Thyroid gland (tissue), 4 donors: ENCODE results near the gene SORL1.

Experiments used
- POLR2A ChIP-seq, 2 donors: fragments of 450-650 bp; IDR thresholded peaks; one replicate each; pipeline ENCODE4 v1.6.1; 2017; ENCODE audit warnings: antibody characterized with exemption in 2 of 2, mild to moderate bottlenecking in 2 of 2, moderate library complexity in 1 of 2
- TF ChIP-seq, protein P1 (sequence below), 6 experiments: fragments of 200-600 bp in 3 of 6; fragments of 450-650 bp in 3 of 6; sonication (generic) in 3 of 6; IDR thresholded peaks; one replicate each; pipeline ENCODE4 v1.5.1; 2016 to 2019; ENCODE audit warnings: antibody characterized with exemption in 6 of 6, mild to moderate bottlenecking in 2 of 6, inconsistent platforms in 1 of 6, moderate library complexity in 1 of 6

DNA sequence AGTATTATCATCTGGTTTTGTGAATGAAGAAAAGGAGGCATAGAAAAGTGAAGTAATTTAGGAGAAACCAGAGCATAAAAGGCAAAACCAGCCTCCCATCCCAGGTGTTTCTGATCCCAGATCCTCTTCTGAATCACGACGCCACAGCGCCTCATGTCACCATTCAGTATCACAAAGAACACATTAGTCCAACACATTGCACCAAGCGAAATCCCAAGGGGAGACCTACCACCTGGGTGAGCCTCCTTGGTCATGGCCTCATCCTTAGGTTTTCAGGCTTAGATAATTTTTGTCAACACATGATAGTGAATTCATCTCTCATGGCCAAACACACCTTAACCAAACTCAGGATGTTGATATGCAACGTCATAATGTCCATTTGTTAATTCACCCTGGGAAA, 182.2 kb downstream of the SORL1 start:
- TF ChIP-seq POLR2A (IDR thresholded peaks at IDR 0.05): no peak
- TF ChIP-seq, protein P1, sequence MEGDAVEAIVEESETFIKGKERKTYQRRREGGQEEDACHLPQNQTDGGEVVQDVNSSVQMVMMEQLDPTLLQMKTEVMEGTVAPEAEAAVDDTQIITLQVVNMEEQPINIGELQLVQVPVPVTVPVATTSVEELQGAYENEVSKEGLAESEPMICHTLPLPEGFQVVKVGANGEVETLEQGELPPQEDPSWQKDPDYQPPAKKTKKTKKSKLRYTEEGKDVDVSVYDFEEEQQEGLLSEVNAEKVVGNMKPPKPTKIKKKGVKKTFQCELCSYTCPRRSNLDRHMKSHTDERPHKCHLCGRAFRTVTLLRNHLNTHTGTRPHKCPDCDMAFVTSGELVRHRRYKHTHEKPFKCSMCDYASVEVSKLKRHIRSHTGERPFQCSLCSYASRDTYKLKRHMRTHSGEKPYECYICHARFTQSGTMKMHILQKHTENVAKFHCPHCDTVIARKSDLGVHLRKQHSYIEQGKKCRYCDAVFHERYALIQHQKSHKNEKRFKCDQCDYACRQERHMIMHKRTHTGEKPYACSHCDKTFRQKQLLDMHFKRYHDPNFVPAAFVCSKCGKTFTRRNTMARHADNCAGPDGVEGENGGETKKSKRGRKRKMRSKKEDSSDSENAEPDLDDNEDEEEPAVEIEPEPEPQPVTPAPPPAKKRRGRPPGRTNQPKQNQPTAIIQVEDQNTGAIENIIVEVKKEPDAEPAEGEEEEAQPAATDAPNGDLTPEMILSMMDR (IDR thresholded peaks at IDR 0.05): no peak
